T1000 (cell line): ENCODE results near the gene KANK4.

ENCODE experiments used
- DNase-seq: peaks from one replicate; lab custom pipeline; 2025; ENCODE audit warnings: mixed read lengths; lab: John Stamatoyannopoulos, UW

KANK4 gene

GRCh38 chr1:62207187-62207586 lies 112.0 kb downstream of the KANK4 start:
- DNase-seq = no peak

- DNase-seq = no peak
These were observed 120.5 kb downstream of the KANK4 start for GRCh38 chr1:62198781-62199125.

- DNase-seq = no peak
These were observed 121.0 kb downstream of the KANK4 start for GRCh38 chr1:62198069-62198780.

GRCh38 chr1:62196086-62196690 lies 123.0 kb downstream of the KANK4 start:
- no peak for DNase-seq

GRCh38 chr1:62194651-62195544 lies 124.3 kb downstream of the KANK4 start, which contains the start of gene L1TD1:
TSS of gene L1TD1 (plus strand) at chr1:62194849. CDS start at chr1:62206629, 11,780 bp downstream.
- no peak for DNase-seq

GRCh38 chr1:62188111-62188510 lies 131.1 kb downstream of the KANK4 start:
- DNase-seq = no peak

GRCh38 chr1:62187548-62187947 lies 131.7 kb downstream of the KANK4 start:
- DNase-seq = no peak
